Hematopoietic multipotent progenitor cell treated with erythropoietin and hydrocortisone succinate and interleukin-3 and kit ligand, for 17 days (in vitro differentiated cells): ENCODE measurements around the gene FOXR1.

Experiments
- DNase-seq: peaks from one replicate; pipeline ENCODE4 v3.0.0-alpha.2; 2015; ENCODE audit warnings: low spot score

The FOXR1 gene

GRCh38 chr11:119026970-119027369 is 55.4 kb downstream of the FOXR1 start:
- no peak for DNase-seq

- no peak for DNase-seq
Measured at GRCh38 chr11:119027561-119028345, 56.2 kb downstream of the FOXR1 start.

- no peak for DNase-seq
Measured at GRCh38 chr11:119028346-119029068, 56.9 kb downstream of the FOXR1 start.

GRCh38 chr11:119029069-119029339 is 57.4 kb downstream of the FOXR1 start:
- DNase-seq, result peak; percentile 56

GRCh38 chr11:119029340-119030028 is 57.9 kb downstream of the FOXR1 start:
- DNase-seq, result no peak

GRCh38 chr11:119030029-119030328 is 58.4 kb downstream of the FOXR1 start:
- DNase-seq, result no peak

- peak; percentile 99 for DNase-seq
Measured at GRCh38 chr11:119030329-119031047, 58.9 kb downstream of the FOXR1 start, which contains the start of gene SLC37A4. Gene SLC37A4, minus strand, starts transcription at chr11:119030877.
